SH-SY5Y (cell line): Measurements from ENCODE around the gene SMIM14.

Experiments
- GATA2 ChIP-seq: IDR thresholded peaks from 2 replicates; pipeline ENCODE4 v1.6.1; 2011; ENCODE audit warnings: mild to moderate bottlenecking, low read depth, low read length
- GATA3 ChIP-seq: IDR thresholded peaks from 2 replicates; pipeline ENCODE4 v1.6.1; 2011; ENCODE audit warnings: low read depth, mild to moderate bottlenecking, low read length, moderate library complexity

DNA sequence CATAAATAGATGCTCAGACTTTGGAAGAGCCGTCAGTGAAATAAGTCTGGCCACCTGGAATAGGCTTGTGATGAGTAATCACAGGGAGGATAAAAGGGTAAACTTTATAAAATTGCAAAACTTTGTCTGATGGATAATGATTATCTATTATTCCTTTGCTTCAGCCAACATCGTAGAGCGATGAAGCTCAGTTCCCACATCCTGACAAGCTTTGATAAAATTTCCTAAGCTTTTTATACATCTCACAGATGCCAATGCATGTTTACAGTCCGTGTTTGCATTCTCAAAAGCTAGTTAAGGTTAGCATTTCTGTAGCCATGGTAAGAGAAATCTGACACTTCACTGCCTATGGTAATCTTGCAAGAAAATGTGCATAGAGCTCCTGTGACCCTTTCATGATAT lies 96.1 kb downstream of the SMIM14 start:
- TF ChIP-seq GATA3 (no peak), GATA2 (no peak)
